Loucy (cell line): ENCODE measurements around the gene EPHB6.

Source experiments
- EZH2phosphoT487 ChIP-seq: fragments of 200-600 bp; IDR thresholded peaks from 2 replicates; pipeline ENCODE4 v1.6.1; 2018; ENCODE audit warnings: antibody characterized with exemption, mild to moderate bottlenecking, moderate library complexity, borderline replicate concordance
- TF ChIP-seq, protein P1 (sequence below): fragments of 200-600 bp; sonication (generic); conservative IDR thresholded peaks from 2 replicates; pipeline ENCODE4 v1.5.1; 2014; ENCODE audit warnings: mild to moderate bottlenecking, antibody characterized with exemption, low read length

DNA sequence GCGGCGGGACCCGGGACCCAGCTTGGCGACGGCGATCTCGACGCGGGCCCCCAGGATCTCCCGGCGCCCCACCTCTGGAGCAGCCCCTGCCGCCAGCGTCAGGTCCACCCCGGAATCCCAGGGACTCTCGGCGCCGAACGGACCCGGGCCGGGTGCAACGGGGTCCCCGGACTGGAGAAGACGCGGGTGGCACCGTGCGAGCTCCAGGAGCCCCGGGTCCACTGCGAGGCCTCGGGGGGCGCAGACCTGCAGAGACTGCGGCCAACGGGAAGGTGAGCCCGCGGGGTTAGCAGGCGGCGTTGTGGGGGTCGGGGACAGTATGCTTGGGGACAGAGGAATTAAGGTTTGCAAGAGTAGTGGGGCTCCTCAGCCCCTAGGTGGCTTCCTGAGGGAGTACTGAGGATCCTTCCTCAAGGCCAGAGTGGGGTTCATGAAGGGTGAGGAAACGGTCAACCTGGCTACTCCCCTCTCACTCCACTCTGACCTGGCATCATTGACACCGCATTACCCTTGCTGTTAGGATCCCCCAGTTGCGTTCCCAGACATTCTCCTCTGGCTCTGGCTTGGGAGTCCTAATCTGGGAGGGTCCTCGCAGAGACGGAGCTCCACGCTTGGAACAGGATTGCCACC lies 353 bp downstream of the EPHB6 start:
- TF ChIP-seq, protein P1, sequence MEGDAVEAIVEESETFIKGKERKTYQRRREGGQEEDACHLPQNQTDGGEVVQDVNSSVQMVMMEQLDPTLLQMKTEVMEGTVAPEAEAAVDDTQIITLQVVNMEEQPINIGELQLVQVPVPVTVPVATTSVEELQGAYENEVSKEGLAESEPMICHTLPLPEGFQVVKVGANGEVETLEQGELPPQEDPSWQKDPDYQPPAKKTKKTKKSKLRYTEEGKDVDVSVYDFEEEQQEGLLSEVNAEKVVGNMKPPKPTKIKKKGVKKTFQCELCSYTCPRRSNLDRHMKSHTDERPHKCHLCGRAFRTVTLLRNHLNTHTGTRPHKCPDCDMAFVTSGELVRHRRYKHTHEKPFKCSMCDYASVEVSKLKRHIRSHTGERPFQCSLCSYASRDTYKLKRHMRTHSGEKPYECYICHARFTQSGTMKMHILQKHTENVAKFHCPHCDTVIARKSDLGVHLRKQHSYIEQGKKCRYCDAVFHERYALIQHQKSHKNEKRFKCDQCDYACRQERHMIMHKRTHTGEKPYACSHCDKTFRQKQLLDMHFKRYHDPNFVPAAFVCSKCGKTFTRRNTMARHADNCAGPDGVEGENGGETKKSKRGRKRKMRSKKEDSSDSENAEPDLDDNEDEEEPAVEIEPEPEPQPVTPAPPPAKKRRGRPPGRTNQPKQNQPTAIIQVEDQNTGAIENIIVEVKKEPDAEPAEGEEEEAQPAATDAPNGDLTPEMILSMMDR, result peak; percentile 21
- TF ChIP-seq EZH2phosphoT487, result no peak
